ENCODE results near the gene TLE2. TPM values are rescaled to one million over a fixed set of nuclear protein-coding genes. Genes with fewer than 3 reads are reported as not detected.

TLE2 gene
- total RNA-seq, 1 donor from 2014 or later: 53.2 TPM

GRCh38 chr19:3019211-3019854 lies 9.7 kb downstream of the TLE2 start:
- Histone ChIP-seq H3K27ac (replicated peaks) (no peak overlapping the region), H3K36me3 (peaks cover 22% of the 10 kb centered on the region), H3K9me3 (replicated peaks) (no peaks in the 10 kb centered on the region), H3K27me3 (ENCODE audit: low read depth) (no peaks in the 10 kb centered on the region), H3K4me3 (no peak overlapping the region), H3K4me1 (no peaks in the 10 kb centered on the region)
- intact Hi-C loops (cut with micrococcal nuclease): no loop called here
- TF ChIP-seq, protein P1, sequence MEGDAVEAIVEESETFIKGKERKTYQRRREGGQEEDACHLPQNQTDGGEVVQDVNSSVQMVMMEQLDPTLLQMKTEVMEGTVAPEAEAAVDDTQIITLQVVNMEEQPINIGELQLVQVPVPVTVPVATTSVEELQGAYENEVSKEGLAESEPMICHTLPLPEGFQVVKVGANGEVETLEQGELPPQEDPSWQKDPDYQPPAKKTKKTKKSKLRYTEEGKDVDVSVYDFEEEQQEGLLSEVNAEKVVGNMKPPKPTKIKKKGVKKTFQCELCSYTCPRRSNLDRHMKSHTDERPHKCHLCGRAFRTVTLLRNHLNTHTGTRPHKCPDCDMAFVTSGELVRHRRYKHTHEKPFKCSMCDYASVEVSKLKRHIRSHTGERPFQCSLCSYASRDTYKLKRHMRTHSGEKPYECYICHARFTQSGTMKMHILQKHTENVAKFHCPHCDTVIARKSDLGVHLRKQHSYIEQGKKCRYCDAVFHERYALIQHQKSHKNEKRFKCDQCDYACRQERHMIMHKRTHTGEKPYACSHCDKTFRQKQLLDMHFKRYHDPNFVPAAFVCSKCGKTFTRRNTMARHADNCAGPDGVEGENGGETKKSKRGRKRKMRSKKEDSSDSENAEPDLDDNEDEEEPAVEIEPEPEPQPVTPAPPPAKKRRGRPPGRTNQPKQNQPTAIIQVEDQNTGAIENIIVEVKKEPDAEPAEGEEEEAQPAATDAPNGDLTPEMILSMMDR (IDR thresholded peaks at IDR 0.05; ENCODE audit: borderline replicate concordance): no peak
- DNase-seq: no peak

GRCh38 chr19:3017923-3018322 lies 11.2 kb downstream of the TLE2 start:
- no peak for DNase-seq
- H3K9me3 ChIP-seq (replicated peaks): no peaks in the 10 kb centered on the region
- peaks cover 33% of the 10 kb centered on the region for H3K36me3 ChIP-seq
- H3K27me3 ChIP-seq (ENCODE audit: low read depth): no peaks in the 10 kb centered on the region
- H3K27ac ChIP-seq (replicated peaks): no peak overlapping the region
- intact Hi-C loops (cut with micrococcal nuclease): no loop called here
- no peak overlapping the region for H3K4me3 ChIP-seq
- no peaks in the 10 kb centered on the region for H3K4me1 ChIP-seq
- TF ChIP-seq, protein P1 (IDR thresholded peaks at IDR 0.05; ENCODE audit: borderline replicate concordance): no peak

- Histone ChIP-seq H3K27me3 (ENCODE audit: low read depth) (no peaks in the 10 kb centered on the region), H3K27ac (replicated peaks) (no peak overlapping the region), H3K9me3 (replicated peaks) (no peaks in the 10 kb centered on the region), H3K36me3 (peaks cover 55% of the 10 kb centered on the region), H3K4me1 (no peaks in the 10 kb centered on the region), H3K4me3 (no peak overlapping the region)
- intact Hi-C loops (cut with micrococcal nuclease): no loop called here
- TF ChIP-seq, protein P1 (IDR thresholded peaks at IDR 0.05; ENCODE audit: borderline replicate concordance): no peak
- DNase-seq: no peak
Measured at GRCh38 chr19:3015126-3016057, 13.7 kb downstream of the TLE2 start.

DNA sequence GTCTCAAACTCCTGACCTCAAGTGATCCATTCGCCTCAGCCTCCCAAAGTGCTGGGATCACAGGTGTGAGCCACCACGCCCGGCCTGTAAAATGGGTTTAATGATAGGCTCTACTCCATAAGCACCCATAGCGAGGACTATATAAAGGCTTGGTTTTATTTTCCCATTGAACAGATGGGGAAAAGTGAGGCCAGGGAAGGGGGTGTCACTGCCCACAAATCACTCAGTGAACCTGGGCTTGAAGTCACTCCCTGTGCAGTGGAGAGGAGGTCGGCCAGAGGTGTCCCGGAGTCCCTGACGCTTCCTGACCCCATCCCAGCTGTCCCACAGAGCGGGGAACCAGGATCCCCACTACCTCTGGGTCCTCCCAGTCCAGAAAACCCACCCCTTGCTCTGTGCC lies 14.9 kb downstream of the TLE2 start:
- H3K9me3 ChIP-seq (replicated peaks): no peaks in the 10 kb centered on the region
- intact Hi-C loops (cut with micrococcal nuclease): no loop called here
- no peak overlapping the region for H3K27ac ChIP-seq (replicated peaks)
- peaks cover 58% of the 10 kb centered on the region for H3K36me3 ChIP-seq
- no peaks in the 10 kb centered on the region for H3K4me1 ChIP-seq
- no peak overlapping the region for H3K4me3 ChIP-seq
- H3K27me3 ChIP-seq (ENCODE audit: low read depth): no peaks in the 10 kb centered on the region
- TF ChIP-seq, protein P1 (IDR thresholded peaks at IDR 0.05; ENCODE audit: borderline replicate concordance): no peak
- no peak for DNase-seq

DNA sequence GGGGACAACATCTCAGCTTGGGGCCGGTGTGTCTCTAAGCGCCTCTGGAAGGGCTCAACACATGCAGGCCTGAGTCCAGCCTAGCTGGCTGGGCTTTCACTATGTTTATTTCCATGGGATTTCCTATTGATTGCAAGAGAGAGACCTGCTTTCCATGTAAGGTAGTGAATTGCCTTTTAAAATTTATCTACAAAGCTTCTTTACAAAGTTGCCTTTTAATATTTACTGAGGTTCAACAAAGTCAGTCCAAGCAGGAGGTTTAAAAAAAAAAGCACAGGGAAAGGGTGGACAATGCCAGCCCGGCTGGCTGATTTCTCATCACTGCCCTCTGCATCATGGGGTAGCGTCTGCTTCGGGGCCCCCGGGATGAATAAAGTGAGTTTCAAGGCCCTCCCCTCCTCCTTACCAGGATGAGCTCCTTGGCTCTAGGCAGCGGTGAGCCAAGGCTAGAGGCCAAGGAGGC lies 15.8 kb downstream of the TLE2 start:
- intact Hi-C loops (cut with micrococcal nuclease): no loop called here
- Histone ChIP-seq H3K36me3 (peaks cover 65% of the 10 kb centered on the region), H3K4me3 (no peak overlapping the region), H3K9me3 (replicated peaks) (no peaks in the 10 kb centered on the region), H3K4me1 (no peaks in the 10 kb centered on the region), H3K27me3 (ENCODE audit: low read depth) (no peaks in the 10 kb centered on the region), H3K27ac (replicated peaks) (no peak overlapping the region)
- no peak for DNase-seq
- TF ChIP-seq, protein P1 (IDR thresholded peaks at IDR 0.05; ENCODE audit: borderline replicate concordance): no peak

Data from left ventricle myocardium inferior (tissue), 1 donor.